HG02588 (cell line): ENCODE data around the gene MTTP.
"Not testable (repeated sequence)": the region's sequence is repeated elsewhere in the genome, so short reads cannot be mapped to it uniquely, and the experiment has no call there.

ENCODE experiments used
- ATAC-seq: cut with Tn5 transposase; IDR thresholded peaks from one replicate; pipeline ENCODE4 v1.9.1; 2021; ENCODE audit warnings: mild to moderate bottlenecking, moderate library complexity; ENCODE audit not compliant: unreplicated experiment

MTTP gene

DNA sequence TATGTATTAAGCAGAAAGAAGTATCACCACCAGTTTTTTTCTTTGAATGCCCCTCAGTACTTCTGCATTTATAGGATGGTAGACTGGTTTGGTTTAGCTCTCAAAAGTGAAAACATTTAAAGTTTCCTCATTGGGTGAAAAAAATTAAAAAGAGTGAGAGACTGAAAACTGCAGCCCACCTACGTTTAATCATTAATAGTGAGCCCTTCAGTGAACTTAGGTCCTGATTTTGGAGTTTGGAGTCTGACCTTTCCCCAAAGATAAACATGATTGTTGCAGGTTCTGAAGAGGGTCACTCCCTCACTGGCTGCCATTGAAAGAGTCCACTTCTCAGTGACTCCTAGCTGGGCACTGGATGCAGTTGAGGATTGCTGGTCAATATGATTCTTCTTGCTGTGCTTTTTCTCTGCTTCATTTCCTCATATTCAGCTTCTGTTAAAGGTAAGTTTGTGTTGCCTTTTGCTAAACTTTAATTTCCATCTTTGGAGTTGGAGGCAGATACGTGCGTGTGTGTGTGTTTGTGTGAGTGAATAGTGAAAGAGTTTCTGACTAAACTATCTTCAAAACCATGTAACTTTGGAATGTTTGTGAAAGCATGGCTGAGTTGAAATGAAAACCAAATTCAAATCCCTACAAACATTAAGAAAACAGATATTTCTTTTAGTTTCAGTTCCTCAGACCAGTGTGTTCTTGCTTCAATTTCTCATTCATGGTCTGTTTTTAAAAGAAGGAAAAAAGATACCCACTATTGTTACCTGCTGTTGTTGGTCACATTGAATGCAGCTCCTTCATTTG, at the start of gene MTTP:
Gene MTTP, plus strand, starts transcription at position 295 of the 795 bp plus-strand sequence. Its CDS starts 86 bp downstream, at position 381.
- peak; percentile 85 for ATAC-seq

DNA sequence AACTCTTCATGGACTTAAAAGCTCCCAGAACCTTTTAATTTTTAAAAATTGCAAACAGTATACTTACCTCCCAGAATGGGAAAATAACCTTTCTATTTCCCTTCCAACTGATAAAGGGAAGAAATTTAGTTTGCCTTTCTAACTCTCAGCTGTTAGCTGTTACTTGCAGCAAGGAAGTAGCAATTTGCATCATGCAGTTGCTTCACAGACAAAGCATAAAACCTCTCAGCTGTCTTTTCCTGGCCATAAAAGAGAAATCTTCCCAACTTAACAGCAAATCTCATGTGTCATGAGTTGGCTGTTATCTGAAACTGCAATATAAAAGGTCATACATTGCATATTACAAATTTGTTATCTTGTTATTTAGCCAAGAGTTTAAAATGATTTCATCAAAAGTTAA, 45.4 kb upstream of the MTTP start:
- no peak for ATAC-seq

DNA sequence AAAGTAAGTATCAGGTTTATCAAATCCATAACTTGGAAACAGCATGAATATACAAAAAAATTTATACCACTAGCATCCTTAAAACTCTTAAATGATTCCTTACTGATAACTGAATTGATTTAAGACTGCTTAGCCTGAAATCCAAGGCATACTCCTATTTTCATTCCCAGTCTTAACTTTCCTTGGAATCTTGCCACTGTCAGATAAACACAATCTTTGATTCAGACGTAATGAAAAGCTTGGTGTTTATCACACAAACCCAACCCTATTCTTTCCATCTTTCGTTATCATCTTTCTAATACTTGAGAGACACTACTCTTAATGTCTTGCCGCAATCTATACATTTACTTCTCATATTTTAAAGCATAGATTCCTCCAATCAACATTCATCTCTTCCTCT, 44.7 kb upstream of the MTTP start:
- ATAC-seq, result no peak

DNA sequence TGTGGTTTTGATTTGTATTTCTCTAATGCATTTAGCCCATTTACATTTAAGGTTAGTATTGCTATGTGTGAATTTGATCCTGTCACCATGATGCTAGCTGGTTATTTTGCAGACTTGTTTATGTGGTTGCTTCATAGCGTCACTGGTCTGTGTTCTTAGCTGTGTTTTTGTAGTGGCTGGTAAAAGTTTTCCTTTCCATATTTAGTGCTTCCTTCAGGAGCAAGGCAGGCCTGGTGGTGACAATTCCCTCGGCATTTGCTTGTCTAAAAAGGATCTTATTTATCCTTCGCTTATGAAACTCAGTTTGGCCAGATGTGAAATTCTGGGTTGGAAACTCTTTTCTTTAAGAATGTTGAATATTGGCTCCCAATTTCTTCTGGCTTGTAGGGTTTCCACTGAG, 39.9 kb upstream of the MTTP start:
- ATAC-seq, result not testable (repeated sequence)

DNA sequence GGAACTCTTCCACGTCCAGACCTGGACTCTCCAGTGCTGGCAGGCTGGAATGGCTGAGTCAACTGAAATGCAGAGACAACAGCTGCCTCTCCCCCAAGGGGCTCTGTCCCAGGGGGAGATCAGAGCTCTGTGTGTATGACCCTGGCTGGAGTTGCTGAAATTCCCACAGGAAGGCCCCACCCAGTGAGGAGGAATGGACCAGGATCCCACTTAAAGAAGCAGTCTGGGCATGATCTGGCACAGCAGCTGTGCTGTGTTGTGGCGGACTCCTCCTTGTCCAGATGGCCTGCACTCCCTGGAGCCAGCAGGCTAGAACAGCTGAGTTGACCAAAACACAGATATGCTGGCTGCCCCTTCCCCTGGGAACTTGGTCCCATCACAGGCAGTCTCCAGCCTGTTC, 38.4 kb upstream of the MTTP start:
- ATAC-seq, result no peak

DNA sequence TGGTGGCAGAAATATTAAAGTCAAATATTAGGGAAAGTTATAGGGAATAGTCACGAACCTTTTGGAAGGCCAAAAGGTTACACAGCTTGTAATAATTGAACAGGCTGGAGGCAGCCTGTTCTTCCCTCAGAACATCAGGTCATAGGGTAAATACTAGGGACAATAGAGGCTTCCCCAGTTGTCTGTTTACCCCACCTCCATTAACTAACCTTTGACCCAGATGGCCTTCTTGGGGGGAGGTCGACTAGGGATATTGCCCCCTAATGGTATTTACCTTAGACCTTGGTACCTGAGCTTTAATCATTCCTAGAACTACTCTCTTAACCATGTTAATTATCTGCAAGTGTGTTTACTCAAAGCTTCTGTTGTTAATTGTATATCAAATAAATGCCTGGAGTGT, 37.8 kb upstream of the MTTP start:
- ATAC-seq, result no peak

DNA sequence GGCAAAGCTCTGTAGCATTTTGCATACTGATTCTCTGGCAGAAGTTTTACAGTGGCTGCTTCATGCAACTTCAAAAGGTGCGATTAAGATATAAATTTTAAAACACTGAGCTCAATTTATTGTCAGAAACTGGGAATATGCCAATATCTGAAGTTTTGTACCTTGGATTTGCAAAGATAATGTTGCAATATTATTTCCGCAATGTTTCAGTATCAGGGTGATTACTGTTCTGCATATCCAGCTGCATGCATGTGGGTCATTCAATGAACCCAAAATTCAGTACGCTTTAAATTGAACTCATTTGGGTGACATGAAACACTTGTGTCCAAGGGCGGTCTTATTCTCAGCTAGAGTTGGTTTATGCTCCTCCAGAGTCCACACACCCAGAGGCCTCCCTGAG, 37.0 kb upstream of the MTTP start:
- ATAC-seq, result no peak

DNA sequence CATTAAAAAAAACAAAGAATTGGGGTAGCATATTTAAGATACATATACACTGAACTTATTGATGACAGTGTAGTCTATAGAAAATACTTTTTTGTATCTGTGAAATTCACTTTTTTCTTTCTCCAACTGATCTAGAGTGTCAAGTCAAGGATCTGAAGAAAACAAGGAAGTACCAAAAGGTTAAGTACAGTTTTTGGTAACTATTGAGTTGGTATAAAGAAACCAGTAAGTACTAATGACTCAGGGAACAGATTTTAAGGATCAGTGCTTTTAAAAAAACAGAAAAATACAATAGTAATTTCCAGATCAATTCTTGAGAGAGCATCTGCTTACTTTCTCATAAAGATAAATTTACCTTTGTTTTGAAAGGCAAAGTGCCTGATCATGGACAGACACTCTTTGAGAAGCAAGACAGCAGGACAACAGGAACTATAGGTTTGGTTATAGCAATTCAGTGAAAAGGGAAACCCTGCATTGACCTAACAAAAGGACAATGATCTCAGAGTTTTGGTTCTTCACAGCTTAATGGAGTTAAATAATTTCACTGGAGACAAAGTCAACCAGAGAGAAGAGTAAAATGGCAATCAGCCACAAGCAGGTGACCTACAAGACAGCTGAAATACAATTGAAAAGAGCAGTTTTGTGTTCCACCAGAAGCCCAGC, 34.2 kb upstream of the MTTP start:
- ATAC-seq, result no peak

DNA sequence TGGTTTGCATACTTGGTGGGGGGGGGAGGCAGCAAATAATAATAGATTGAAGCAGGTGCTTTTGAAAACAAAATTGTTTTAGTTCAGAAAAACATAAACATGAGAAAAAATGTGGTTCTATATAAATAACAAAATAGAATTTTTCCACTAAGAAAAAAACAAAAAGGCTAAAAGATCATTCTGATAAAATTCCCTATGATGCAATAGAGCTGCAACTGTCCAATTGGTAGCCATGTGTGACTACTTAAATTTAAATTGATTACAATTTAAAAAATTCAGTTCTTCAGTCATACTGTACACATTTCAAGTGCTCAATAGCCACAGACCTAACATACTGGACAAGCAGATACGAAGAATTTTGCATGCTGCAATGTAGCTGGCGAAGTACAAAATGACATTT, 21.8 kb upstream of the MTTP start:
- ATAC-seq, result no peak

DNA sequence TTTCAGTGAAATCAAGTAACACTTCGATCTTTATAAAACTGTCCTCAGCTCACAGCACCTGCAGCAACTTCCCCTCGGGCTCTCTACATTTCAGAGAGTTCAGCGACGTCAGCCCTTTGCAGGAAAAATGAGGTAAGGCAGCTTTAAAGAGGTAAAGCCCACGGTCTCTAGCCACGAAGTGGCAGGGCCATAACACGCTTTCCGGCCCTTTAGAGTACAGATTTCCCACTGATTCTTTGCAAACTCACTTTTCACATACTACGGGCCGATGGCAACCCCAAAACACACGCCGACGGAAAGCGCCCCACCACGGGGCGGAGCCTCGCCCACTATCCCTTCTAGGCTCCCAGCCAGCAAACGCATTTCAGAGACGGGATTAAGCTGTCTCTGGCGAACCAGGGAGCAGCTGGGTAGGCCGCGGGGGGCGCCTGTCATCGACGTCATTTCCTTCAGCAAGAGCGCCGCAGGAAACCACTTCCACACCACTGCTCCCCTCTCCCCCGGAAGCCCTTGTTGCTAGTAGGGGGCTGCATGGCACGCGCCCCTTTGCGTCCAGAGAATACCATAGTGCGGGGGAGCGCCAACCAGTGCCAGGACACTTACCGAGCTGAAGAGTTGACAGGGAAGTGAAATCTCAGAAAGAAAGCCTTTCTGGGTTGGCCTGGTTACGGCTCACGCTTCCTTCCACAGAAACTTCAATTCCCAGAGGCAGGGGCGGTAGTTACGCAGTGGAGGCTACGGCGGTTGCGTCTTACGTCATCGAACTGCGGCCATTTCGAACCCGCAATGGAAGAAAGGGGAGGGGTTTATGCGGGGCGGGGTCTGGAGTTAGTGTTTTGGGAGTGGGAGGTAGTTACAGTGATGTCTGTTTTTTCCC, 11.1 kb upstream of the MTTP start, which contains the start of gene TRMT10A:
Gene TRMT10A, minus strand, starts transcription at position 730 of the 877 bp plus-strand sequence. CDS start 4,701 bp downstream, outside the sequence.
- peak; percentile 96 for ATAC-seq

DNA sequence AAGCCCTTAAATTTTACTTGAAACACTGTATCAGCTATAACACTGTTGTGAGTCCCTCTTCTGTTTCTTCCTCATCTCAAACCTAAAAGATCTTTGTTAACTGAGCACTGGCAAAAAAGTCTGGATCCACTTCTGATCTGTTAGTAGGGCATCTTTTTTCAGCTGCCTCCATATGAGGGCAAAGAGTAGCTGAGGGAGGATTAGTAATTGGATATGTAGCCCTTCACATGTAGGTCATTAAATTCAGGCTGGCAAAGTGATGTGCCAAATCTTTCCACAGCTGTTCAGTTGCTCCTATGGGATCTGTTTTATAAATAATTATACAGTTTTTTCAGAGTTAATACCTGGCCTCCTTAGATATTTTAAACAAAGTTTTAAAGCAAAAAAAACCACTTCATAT, 9.7 kb upstream of the MTTP start:
- no peak for ATAC-seq

DNA sequence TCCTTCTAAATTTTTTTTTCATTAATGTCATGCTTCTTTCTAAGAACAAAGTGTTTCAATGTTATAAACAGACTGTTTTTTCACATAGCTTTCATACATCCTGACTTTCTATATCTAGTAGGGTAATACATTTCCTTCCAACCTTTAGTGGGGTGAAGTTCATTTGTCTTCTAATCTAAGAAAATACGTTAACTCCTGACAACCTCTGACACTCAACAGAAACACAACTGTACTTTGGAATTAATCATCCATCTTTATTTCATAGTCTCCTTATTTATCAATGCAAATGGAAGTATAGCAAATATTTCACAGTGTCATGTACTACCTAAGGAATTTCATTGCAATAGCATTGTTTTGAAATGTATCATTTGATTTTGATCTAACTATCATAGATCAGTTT, 2.7 kb upstream of the MTTP start:
- no peak for ATAC-seq

DNA sequence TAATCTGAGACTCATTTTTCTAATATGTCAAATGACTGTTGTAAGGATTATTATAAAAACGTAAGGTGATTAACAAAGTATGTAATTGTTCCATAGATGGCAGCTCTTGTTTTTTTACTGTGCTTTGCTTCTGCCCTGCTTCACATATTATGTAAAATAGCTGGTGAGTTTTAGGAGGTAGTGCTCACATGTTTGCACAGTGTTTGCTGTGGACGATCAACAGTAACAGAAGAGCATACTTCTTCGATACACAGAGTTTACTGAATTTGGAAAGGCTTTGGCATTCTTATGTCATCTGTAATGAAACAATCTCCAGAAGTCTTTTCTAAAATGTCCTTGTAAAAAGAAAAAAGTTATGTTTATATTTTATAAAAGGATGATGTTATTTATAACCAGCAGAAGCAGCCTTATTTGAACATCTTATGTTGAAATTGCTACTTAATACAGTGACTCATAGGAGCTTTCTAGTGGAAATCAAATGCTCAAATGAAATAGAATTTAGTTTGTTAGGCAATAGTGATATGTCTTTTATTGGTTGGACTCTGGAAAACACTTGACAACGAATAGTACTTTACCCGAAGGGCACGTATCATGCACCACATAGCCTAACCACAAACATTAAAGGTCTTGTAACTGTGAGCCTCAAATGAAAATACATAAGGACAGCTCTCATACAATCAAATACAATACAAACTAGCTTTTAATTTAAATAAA, 1.9 kb upstream of the MTTP start:
- ATAC-seq, result no peak

DNA sequence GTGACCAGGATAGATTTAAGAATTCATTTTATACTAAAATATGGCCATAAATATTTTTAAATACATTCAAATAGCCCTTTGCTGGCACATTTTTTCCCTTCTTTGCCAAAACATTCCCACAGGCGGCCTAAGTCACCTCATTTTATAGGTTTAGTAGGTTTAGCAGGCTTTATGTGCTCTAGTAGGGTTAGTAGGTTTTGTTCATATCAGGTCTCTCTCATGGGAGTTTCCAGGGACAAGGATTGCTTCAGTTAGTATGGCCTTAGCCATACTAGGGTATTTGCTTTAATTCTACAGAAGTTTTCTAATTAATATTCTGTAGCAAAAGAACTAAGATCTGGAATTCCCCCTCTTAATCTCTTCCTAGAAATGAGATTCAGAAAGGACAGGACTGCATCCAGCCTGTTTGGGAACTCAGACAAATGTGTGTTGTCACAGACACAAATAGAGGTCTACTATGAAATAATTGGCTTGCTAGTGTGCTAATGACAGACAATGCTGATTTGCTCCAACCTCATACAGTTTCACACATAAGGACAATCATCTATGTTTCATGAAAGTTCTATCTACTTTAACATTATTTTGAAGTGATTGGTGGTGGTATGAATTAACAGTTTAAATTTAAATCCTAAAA, 772 bp upstream of the MTTP start:
- ATAC-seq, result no peak

DNA sequence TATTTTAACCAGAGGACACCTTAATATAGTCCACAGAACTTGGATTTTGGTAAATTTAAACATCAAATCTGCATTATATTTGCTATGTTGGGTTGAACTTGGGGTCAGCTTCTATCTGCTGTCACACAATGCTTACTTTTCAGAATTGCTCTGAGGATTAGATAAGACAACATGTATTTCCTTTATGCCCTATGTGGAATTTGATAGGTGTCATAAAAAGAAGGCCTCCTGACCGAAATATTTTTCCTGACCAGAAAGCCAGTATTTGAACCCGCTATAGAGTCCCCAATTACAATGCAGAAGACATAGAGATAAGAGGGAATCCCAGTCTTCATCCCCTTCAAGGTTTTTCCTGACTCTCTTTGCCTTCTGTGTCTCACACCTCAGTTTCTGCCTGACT, 4.1 kb downstream of the MTTP start:
- ATAC-seq, result no peak

DNA sequence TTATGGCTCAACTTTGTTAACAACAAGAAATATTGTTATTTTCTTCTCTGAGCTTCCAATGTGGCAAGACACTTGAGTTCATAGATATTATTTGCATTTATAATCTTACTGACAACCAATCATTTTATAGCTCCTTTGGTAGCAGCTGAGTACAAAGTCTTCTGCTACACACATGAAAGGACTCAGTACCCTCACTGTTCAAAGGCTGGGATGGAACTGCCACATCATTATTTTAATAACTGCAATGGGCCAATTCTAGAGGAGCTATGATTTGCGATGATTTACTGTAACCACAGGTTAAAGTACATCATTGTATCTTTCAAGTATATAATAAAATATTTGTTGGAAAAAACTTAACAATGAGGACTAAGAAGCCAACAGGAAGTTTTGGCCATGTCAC, 10.9 kb downstream of the MTTP start:
- no peak for ATAC-seq

DNA sequence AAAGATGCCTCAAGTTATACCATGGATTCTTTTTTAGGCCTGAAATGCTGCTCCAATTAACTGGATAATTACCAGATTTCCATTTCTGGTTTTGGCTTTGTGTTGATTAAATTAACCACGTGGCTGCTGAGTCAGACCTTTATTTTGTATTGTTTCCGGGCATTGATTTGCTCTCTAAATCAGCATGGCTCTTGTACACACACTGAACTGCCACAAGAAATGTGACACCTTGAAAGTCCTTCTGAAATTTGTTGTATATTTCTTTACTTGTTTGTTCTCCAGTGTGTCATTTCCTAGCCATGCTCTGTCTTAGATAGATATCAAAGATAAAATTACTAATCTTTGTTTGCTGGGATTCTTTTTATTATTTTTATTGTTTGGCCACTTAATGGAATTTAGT, 11.7 kb downstream of the MTTP start:
- ATAC-seq, result no peak

DNA sequence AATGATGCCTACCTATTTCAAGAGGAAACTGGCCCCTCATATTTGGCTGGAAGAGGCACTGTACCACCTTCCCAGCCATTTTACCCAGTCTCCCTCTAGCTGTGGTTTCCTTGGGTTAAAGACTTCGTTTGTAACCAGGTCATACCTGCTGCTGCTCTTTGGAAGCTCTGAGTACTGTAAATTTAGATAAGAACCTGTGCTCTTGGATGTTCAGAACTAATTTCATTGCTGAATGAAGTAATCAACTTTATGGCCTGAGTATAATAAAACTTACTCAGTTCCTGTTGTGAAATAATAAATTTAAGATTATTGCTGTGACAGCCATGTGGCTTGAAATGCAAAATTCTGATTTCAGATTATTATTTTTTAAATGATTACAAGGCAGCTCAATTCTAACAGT, 12.2 kb downstream of the MTTP start:
- no peak for ATAC-seq

DNA sequence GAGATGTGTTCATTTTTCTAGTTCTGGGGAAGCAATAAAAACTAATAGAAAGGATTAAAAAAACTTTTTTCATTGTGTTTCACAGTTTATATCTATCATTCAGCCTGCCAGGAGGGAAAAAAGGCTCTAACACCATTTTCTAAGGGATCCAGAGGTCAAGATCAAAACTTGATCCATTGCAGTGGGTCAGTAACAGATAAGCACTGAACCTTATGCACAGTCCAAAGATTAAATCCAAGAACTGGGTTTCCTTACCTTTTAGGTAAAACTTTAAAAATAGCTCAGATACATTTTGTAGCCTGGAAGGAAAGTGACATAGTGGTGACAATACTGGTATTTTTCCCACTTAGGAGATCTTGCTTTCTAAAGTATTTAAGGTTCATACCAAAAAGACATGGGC, 12.7 kb downstream of the MTTP start:
- ATAC-seq, result no peak

DNA sequence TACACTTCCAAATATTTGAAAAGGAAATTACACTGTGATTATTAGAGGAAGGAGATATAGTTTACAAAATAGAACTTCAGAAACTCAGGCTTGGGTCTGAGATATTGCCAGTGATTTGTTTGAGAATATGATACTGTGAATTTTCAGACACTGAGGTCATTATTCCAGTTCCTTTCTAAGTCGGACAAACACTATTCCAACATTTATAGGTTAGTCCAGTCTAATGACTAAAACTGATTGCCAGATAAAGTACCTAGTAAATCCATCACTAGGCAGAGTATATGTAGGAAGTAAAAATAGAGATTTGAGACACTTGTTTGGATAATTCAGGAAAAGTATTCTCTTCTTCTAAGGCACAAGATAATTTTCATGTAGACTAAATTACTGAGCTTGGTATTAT, 13.2 kb downstream of the MTTP start:
- no peak for ATAC-seq
